Sigmoid colon (tissue), 7 donors: ENCODE results near the gene SSH3. TPM values are rescaled to one million over a fixed set of nuclear protein-coding genes. Genes with fewer than 3 reads are reported as not detected.

ENCODE experiments used
- DNase-seq: peaks from one replicate; pipeline ENCODE4 v3.0.0-alpha.2; 2019
- H3K27ac ChIP-seq, 4 donors: fragments of 200-600 bp; sonication (generic); one replicate each; pipeline ENCODE4 v1.5.1; 2016 to 2019; ENCODE audit warnings: mild to moderate bottlenecking in 1 of 4
- H3K27me3 ChIP-seq, 3 donors: fragments of 200-600 bp; sonication (generic); one replicate each; pipeline ENCODE4 v1.5.1; 2019; ENCODE audit warnings: mild to moderate bottlenecking in 1 of 3
- H3K36me3 ChIP-seq, 4 donors: fragments of 200-600 bp; sonication (generic); one replicate each; pipeline ENCODE4 v1.5.1; 2016 to 2019
- H3K4me1 ChIP-seq, 4 donors: fragments of 200-600 bp; sonication (generic); one replicate each; pipeline ENCODE4 v1.5.1; 2017 to 2019
- H3K4me3 ChIP-seq, 4 donors: fragments of 200-600 bp; sonication (generic); one replicate each; pipeline ENCODE4 v1.5.1; 2017 to 2019; ENCODE audit warnings: mild to moderate bottlenecking in 2 of 4, moderate library complexity in 1 of 4
- H3K9me3 ChIP-seq, 4 donors: fragments of 200-600 bp in 3 of 4; sonication (generic) in 3 of 4; one replicate each; pipeline versions ENCODE4 v1.5.1 to v1.6.1; 2013 to 2019
- EP300 ChIP-seq, 4 donors: sonication (generic); formaldehyde crosslinking; IDR thresholded peaks; one replicate each; pipeline ENCODE4 v1.6.1; 2017; ENCODE audit warnings: antibody characterized with exemption in 4 of 4
- POLR2A ChIP-seq, 2 donors: fragments of 450-650 bp; IDR thresholded peaks; one replicate each; pipeline ENCODE4 v1.6.1; 2016; ENCODE audit warnings: antibody characterized with exemption in 2 of 2, mild to moderate bottlenecking in 2 of 2, moderate library complexity in 2 of 2
- POLR2AphosphoS5 ChIP-seq, 4 donors: sonication (generic); formaldehyde crosslinking; IDR thresholded peaks; one replicate each; pipeline ENCODE4 v1.6.1; 2017; ENCODE audit warnings: antibody characterized with exemption in 4 of 4
- WGBS, 2 donors: extraction: QIAGEN DNeasy Blood & Tissue Kit; methylation state at CpG; one replicate each; pipeline ENCODE4 v1.1.7; 2013; 5-methylcytosine and 5-hydroxymethylcytosine counted together
- intact Hi-C: fragments of 100-400 bp; cut with DNase I; formaldehyde crosslinking; loops from one replicate; pipeline ENCODE4 v1.15.1; 2023
- polyA plus RNA-seq, 3 donors: library from polyadenylated mRNA; stranded (reverse); fragments of 200-250 nt; gene quantifications; one replicate each; pipeline ENCODE4 v1.2.3, GENCODE V29; 2013
- total RNA-seq, 4 donors: library from RNA; depleted of rRNA; stranded (reverse); fragments of >200 nt; gene quantifications; one replicate each; pipeline ENCODE4 v1.1.0, GENCODE V29; 2016
- TF ChIP-seq, protein P1 (sequence below), 4 experiments: fragments of 450-650 bp in 3 of 4; fragments of 200-600 bp in 1 of 4; IDR thresholded peaks; one replicate each; pipeline ENCODE4 v1.5.1; 2016 to 2019; ENCODE audit warnings: antibody characterized with exemption in 4 of 4, mild to moderate bottlenecking in 3 of 4, moderate library complexity in 2 of 4
- donor health status: healthy with polysubstance abuse.
- donor health status: Bipolar disorder and iron deficiency.
- donor health status: healthy.

Gene SSH3
- total and polyA plus RNA-seq, 7 donors: 15.6 to 39.0 (median 26.5) TPM

DNA sequence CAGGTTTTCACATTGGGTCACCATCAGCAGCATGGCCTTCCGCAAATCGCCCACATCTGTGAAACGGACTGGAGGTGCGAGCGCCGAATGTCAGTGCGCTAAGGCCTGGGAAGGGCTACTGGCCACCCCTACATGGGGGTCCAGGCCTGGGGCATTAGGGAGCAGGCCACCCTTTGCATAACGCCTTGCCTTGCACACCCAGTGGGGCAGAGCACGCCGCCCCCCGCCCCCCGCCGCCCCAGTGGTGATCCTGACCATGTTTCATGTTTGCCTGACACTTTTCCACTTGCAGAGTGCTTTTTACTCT is 34.4 kb upstream of the SSH3 start:
- no peak for TF ChIP-seq EP300 (IDR thresholded peaks at IDR 0.05)
- no peak for TF ChIP-seq POLR2A (IDR thresholded peaks at IDR 0.05)
- Histone ChIP-seq H3K4me3 (peak overlapping the region in 2 of 4 donors; percentile 28 to 92), H3K27ac (peak overlapping the region; percentile 82 to 86 (median 84)), H3K4me1 (peaks cover 0 to 76% (median 75%) of the 10 kb centered on the region in 4 donors), H3K27me3 (no peaks in the 10 kb centered on the region), H3K9me3 (no peaks in the 10 kb centered on the region), H3K36me3 (peaks cover 0 to 5% (median 0%) of the 10 kb centered on the region in 4 donors)
- 75 to 86% methylated on average over 13 of the region's 13 CpGs for WGBS, 2 donors
- intact Hi-C loops: loop anchor here (5.0 kb wide), 2 partner anchors 113 to 238 kb away; partner anchors contain the start of genes CDK2AP2 and PITPNM1
- DNase-seq: peak; percentile 62

- H3K27me3 ChIP-seq: no peaks in the 10 kb centered on the region
- TF ChIP-seq POLR2AphosphoS5 (IDR thresholded peaks at IDR 0.05) (no peak), POLR2A (IDR thresholded peaks at IDR 0.05) (no peak), EP300 (IDR thresholded peaks at IDR 0.05) (no peak)
- TF ChIP-seq, protein P1, sequence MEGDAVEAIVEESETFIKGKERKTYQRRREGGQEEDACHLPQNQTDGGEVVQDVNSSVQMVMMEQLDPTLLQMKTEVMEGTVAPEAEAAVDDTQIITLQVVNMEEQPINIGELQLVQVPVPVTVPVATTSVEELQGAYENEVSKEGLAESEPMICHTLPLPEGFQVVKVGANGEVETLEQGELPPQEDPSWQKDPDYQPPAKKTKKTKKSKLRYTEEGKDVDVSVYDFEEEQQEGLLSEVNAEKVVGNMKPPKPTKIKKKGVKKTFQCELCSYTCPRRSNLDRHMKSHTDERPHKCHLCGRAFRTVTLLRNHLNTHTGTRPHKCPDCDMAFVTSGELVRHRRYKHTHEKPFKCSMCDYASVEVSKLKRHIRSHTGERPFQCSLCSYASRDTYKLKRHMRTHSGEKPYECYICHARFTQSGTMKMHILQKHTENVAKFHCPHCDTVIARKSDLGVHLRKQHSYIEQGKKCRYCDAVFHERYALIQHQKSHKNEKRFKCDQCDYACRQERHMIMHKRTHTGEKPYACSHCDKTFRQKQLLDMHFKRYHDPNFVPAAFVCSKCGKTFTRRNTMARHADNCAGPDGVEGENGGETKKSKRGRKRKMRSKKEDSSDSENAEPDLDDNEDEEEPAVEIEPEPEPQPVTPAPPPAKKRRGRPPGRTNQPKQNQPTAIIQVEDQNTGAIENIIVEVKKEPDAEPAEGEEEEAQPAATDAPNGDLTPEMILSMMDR (IDR thresholded peaks at IDR 0.05): no peak
- H3K9me3 ChIP-seq: no peaks in the 10 kb centered on the region
- intact Hi-C loops: loop anchor here (5.0 kb wide), 2 partner anchors 113 to 238 kb away; partner anchors contain the start of genes CDK2AP2 and PITPNM1
- WGBS, 2 donors: 18 to 31% methylated on average over 15 of the region's 15 CpGs
- H3K4me3 ChIP-seq: peak overlapping the region in 3 of 4 donors; percentile 8 to 92 (median 28)
- H3K27ac ChIP-seq: peak overlapping the region; percentile 82 to 86 (median 84)
- DNase-seq: peak; percentile 73
- peaks cover 0 to 83% (median 81%) of the 10 kb centered on the region in 4 donors for H3K4me1 ChIP-seq
- H3K36me3 ChIP-seq: peaks cover 0 to 5% (median 0%) of the 10 kb centered on the region in 4 donors
Observed at GRCh38 chr11:67269401-67270255, 33.7 kb upstream of the SSH3 start.

- Histone ChIP-seq H3K27ac (peak overlapping the region; percentile 82 to 86 (median 84)), H3K27me3 (no peaks in the 10 kb centered on the region), H3K36me3 (peaks cover 0 to 5% (median 0%) of the 10 kb centered on the region in 4 donors), H3K9me3 (no peaks in the 10 kb centered on the region), H3K4me3 (peak overlapping the region in 3 of 4 donors; percentile 8 to 92 (median 28)), H3K4me1 (peaks cover 0 to 92% (median 90%) of the 10 kb centered on the region in 4 donors)
- intact Hi-C loops: no loop called here
- peak; percentile 71 for DNase-seq
- 20 to 36% methylated on average over 28 of the region's 28 CpGs for WGBS, 2 donors
- no peak for TF ChIP-seq POLR2A (IDR thresholded peaks at IDR 0.05)
- no peak for TF ChIP-seq EP300 (IDR thresholded peaks at IDR 0.05)
- TF ChIP-seq, protein P1 (IDR thresholded peaks at IDR 0.05): no peak
- TF ChIP-seq POLR2AphosphoS5 (IDR thresholded peaks at IDR 0.05): peak in 1 of 4 donors; percentile 17
Observed at GRCh38 chr11:67270256-67271204, 32.8 kb upstream of the SSH3 start.

- H3K4me3 ChIP-seq: peak overlapping the region in 1 of 4 donors; percentile 92
- no peaks in the 10 kb centered on the region for H3K27me3 ChIP-seq
- intact Hi-C loops: no loop called here
- no peaks in the 10 kb centered on the region for H3K9me3 ChIP-seq
- 46 to 72% methylated on average over 5 of the region's 5 CpGs for WGBS, 2 donors
- peak overlapping the region; percentile 82 to 86 (median 84) for H3K27ac ChIP-seq
- no peak for DNase-seq
- peaks cover 0 to 93% (median 91%) of the 10 kb centered on the region in 4 donors for H3K4me1 ChIP-seq
- peaks cover 0 to 5% (median 0%) of the 10 kb centered on the region in 4 donors for H3K36me3 ChIP-seq
- TF ChIP-seq POLR2AphosphoS5 (IDR thresholded peaks at IDR 0.05) (no peak), EP300 (IDR thresholded peaks at IDR 0.05) (no peak), POLR2A (IDR thresholded peaks at IDR 0.05) (no peak)
- TF ChIP-seq, protein P1 (IDR thresholded peaks at IDR 0.05): no peak
Observed at GRCh38 chr11:67271205-67271540, 32.2 kb upstream of the SSH3 start.
